ENCODE results near the gene TFDP1. TPM values are rescaled to one million over a fixed set of nuclear protein-coding genes. Genes with fewer than 3 reads are reported as not detected.

Gene TFDP1
- total RNA-seq, 1 donor from 2014 or later = 15.8 TPM

DNA sequence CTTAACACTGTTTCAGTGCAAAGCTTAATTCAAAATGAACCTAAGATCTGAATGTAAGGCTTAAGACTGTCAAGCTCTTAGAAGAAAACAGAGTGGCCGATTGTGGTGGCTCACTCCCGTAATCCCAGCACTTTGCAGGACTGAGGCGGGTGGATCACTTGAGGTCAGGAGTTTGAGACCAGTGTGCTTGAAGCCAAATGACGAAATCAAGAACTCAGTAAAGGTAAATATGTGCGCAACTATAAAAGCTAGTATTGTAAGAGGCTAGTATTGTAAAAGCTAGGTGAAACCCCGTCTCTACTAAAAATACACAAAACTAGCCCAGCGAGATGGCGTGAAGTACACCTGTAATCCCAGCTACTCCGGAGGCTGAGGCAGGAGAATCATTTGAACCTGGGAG is 60.8 kb downstream of the TFDP1 start:
- Histone ChIP-seq H3K4me1 (peaks cover 4 to 7% of the 10 kb centered on the region in 2 donors), H3K27me3 (no peaks in the 10 kb centered on the region), H3K27ac (no peak overlapping the region), H3K36me3 (peaks cover 0 to 6% of the 10 kb centered on the region in 2 donors), H3K9me3 (no peaks in the 10 kb centered on the region), H3K4me3 (no peak overlapping the region)
- intact Hi-C loops (cut with DNase I) = no loop called here
- DNase-seq (ENCODE audit: low spot score in 2 of 2) = no peak
- TF ChIP-seq, protein P1, sequence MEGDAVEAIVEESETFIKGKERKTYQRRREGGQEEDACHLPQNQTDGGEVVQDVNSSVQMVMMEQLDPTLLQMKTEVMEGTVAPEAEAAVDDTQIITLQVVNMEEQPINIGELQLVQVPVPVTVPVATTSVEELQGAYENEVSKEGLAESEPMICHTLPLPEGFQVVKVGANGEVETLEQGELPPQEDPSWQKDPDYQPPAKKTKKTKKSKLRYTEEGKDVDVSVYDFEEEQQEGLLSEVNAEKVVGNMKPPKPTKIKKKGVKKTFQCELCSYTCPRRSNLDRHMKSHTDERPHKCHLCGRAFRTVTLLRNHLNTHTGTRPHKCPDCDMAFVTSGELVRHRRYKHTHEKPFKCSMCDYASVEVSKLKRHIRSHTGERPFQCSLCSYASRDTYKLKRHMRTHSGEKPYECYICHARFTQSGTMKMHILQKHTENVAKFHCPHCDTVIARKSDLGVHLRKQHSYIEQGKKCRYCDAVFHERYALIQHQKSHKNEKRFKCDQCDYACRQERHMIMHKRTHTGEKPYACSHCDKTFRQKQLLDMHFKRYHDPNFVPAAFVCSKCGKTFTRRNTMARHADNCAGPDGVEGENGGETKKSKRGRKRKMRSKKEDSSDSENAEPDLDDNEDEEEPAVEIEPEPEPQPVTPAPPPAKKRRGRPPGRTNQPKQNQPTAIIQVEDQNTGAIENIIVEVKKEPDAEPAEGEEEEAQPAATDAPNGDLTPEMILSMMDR (IDR thresholded peaks at IDR 0.05) = no peak

DNA sequence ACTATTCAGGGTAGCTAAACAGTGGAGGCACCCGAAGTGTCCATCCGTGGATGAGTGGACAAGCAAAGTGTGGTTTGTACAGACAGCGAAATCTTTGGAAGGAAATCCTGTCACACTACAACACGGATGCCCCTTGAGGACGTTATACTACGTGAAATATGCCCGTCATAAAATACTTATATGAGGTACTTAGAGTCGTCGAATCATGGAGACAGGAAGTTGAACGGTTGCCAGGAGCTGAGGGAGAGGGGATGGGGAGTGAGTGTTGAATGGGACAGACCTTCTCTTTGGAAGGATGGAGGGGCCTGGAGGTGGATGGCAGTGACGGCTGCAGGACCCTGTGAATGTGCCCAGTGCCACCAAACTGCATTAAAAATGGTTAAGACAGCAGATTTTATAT is 61.8 kb downstream of the TFDP1 start:
- no peak overlapping the region for H3K4me3 ChIP-seq
- no peaks in the 10 kb centered on the region for H3K9me3 ChIP-seq
- H3K4me1 ChIP-seq = peaks cover 4 to 7% of the 10 kb centered on the region in 2 donors
- peaks cover 0 to 4% of the 10 kb centered on the region in 2 donors for H3K36me3 ChIP-seq
- TF ChIP-seq, protein P1 (IDR thresholded peaks at IDR 0.05) = no peak
- intact Hi-C loops (cut with DNase I) = no loop called here
- no peaks in the 10 kb centered on the region for H3K27me3 ChIP-seq
- H3K27ac ChIP-seq = no peak overlapping the region
- peak in 1 of 2 donors; percentile 37 for DNase-seq (ENCODE audit: low spot score in 2 of 2)

DNA sequence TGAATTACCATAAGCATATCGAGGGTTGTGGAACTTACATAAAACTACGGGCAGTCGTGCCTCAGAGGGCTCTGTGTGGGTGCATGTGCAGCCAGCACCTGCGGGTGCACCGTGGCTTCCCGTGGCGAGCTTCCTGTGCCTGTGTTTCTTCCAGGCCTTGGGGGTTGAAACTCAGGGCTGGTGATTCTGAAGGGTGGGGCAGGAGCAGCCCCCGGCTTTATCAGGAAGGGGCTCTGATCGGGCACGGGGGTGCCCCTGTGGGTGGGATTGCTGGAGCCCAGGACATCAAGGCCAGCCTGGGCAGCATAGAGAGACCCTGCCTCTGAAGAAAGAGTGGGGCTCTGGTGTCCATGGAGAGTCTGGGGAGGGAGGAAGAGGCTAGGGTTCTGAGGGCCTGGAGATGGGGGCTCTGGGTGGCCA is 62.4 kb downstream of the TFDP1 start:
- Histone ChIP-seq H3K9me3 (no peaks in the 10 kb centered on the region), H3K36me3 (peaks cover 0 to 4% of the 10 kb centered on the region in 2 donors), H3K4me3 (no peak overlapping the region), H3K27ac (peak overlapping the region; percentile 7 to 10), H3K4me1 (peaks cover 4 to 7% of the 10 kb centered on the region in 2 donors), H3K27me3 (no peaks in the 10 kb centered on the region)
- intact Hi-C loops (cut with DNase I) = no loop called here
- TF ChIP-seq, protein P1 (IDR thresholded peaks at IDR 0.05) = no peak
- no peak for DNase-seq (ENCODE audit: low spot score in 2 of 2)

DNA sequence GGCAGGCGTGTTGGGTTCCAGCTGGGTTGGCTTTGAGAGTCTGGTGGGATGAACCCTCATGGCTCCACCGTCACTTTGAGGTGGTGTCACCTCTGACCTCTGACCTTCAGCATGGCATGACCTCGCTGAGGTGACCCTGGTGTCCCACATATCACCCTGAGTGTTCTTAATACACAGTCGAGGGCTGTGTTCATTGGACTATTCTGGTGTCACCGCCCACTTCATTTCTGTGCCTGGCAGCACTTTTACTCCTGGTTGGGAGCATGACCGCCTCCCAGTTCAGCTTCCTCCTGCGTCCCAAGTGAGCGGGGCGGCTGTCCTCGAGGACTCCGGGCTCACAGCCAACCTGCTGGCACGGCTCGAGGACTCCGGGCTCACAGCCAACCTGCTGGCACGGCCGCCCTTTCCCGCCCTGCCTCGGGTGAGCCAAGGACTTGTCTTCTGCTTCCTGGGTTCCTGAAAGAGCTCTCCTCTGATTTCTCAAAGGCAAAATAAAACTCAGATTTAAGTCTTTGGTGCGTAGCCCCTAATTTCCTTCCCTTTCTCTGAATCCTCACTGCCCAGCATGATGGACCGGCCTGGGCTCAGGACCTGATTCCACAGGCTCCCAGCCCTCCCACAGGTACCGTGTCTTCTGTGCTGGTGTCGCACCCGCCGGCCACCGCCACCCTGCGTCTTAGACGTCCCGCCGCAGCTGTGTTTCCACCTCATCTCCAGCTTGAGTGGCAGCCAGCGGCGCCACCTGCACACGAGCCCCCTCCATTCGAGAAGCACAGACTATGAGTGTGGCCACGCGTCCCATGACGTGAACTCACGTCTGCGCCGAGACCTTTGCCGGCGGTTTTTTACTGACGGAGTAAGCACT is 63.0 kb downstream of the TFDP1 start:
- no peaks in the 10 kb centered on the region for H3K36me3 ChIP-seq
- TF ChIP-seq, protein P1 (IDR thresholded peaks at IDR 0.05) = no peak
- DNase-seq (ENCODE audit: low spot score in 2 of 2) = peak; percentile 73 to 91

DNA sequence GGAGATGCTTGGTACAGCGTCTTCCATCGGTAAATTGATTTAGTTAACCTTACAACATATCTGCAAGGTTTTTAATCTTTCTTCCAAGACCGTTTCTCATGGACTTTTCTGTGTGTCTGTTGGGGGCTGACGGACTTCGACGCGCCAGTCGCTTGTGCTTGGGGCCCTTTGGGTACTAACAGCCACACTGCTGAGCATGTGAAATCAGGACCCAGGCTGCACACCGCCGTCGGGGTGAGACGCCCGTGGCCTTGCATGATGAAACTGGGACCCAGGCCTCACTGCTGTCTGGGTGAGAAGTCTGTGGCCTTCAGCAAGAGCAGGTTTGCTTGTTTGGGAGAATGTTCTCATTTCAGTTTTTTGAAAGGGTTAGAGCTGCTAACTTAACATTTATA is 63.7 kb downstream of the TFDP1 start:
- H3K9me3 ChIP-seq = no peaks in the 10 kb centered on the region
- no peak overlapping the region for H3K4me3 ChIP-seq
- H3K4me1 ChIP-seq = peaks cover 4 to 7% of the 10 kb centered on the region in 2 donors
- intact Hi-C loops (cut with DNase I) = no loop called here
- H3K27ac ChIP-seq = peak overlapping the region in 1 of 2 donors; percentile 55
- H3K27me3 ChIP-seq = no peaks in the 10 kb centered on the region
- no peak for DNase-seq (ENCODE audit: low spot score in 2 of 2)
- TF ChIP-seq, protein P1 (IDR thresholded peaks at IDR 0.05) = no peak
- H3K36me3 ChIP-seq = no peaks in the 10 kb centered on the region

More for the DNA sequence above, 63.0 kb downstream of the TFDP1 start:
- H3K4me1 ChIP-seq = peaks cover 4 to 7% of the 10 kb centered on the region in 2 donors
- intact Hi-C loops (cut with DNase I) = no loop called here
- no peak overlapping the region for H3K4me3 ChIP-seq
- no peaks in the 10 kb centered on the region for H3K27me3 ChIP-seq
- no peaks in the 10 kb centered on the region for H3K9me3 ChIP-seq
- H3K27ac ChIP-seq = peak overlapping the region; percentile 10 to 55
